Non-pigmented ciliary epithelial cell (primary cell): ENCODE results near the gene HTD2.
"Not testable (repeated sequence)": the region's sequence is repeated elsewhere in the genome, so short reads cannot be mapped to it uniquely, and the experiment has no call there.

Experiments used
- DNase-seq: peaks from one replicate; pipeline ENCODE4 v3.0.0-alpha.2; 2010; ENCODE audit warnings: low read depth

HTD2 gene

DNA sequence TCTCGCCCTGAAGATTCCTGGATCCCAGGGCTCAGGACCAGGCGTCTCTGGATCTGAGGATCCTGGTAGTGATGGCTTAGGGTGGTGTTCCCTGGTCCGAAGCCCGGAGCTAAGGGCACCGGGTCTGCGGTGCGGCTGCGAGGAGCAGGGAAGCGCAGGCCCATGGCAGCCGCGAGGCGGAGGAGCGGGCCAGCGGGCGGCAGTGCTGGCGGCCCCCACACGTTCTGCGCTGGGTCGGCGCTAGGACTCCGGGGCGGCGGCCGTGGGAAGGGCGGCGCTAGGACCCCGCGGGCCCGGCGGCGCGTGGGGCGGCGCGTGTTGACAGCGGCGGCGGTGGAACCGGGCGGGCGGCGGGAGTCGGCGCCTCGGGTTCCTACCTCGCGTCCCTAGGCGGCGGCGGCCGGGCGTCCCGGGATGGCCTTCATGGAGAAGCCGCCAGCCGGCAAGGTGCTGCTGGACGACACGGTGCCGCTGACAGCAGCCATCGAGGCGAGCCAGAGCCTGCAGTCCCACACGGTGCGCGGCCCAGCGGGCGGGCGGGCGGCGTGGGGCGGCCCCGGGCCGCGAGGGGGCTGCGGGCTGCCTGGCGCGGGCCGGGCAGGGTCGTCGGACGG is 26.4 kb downstream of the HTD2 start, which contains the start of gene PXK:
PXK (plus strand) TSS at position 318 of the 614 bp plus-strand sequence; CDS start at position 415, 97 bp downstream.
- DNase-seq: no peak

- no peak for DNase-seq
Measured at GRCh38 chr3:58333206-58334012, 27.1 kb downstream of the HTD2 start.

- no peak for DNase-seq
Measured at GRCh38 chr3:58334013-58334321, 27.6 kb downstream of the HTD2 start.

DNA sequence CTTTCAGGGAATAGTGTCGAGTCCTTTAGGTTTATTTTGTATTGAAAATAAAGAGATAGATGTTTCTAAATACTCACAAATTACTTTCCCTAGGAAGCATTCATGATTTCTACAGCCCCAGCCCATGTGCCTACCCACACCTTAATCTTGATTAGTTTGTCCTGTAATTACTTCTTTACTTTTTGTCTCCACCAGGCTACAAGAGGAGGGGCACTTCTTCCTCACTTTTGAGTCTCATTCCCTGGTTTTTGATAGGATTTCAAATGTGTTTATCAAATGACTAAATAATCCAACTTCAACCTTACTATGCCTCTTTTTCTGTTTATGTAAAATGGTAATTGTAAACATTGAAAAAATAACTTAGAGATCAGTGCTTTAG is 28.2 kb downstream of the HTD2 start:
- DNase-seq: no peak

- DNase-seq: no peak
Measured at GRCh38 chr3:58335652-58335947, 29.3 kb downstream of the HTD2 start.

DNA sequence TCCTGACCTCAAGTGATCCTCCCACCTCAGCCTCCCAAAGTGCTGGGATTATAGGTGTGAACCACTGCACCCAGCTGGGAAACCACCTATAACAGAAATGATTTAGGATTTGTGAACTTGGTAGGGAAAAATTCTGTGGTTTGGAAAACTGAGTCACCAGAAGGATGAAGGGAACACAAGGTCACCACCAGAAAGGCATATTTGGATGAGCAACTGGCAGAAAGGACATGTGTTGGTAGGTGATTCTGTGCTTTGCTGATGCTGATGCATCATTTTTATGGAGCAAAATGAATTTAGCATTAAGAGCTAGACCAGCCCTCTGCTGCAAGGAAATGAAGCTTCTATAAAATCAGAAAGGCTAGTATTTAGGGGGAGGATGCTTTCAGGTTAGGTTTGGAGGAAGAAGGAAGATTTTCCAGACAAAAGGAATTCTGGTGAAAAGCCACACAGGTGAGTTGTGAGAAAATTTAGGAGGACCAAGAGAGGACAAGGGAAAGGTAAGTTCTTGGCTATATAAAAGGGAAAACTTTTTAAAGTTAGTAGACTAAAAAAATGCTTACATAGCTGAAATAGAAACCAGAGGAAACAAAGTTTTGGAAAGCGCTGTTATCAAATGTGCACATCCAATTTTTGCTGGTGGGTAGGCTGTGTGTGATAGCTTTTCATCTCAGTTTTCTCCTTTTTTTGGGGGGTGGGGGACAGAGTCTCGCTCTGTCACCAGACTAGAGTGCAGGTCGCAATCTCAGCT is 30.0 kb downstream of the HTD2 start:
- DNase-seq: peak; percentile 42

GRCh38 chr3:58337190-58337589 is 30.9 kb downstream of the HTD2 start:
- no peak for DNase-seq

GRCh38 chr3:58339146-58339545 is 32.8 kb downstream of the HTD2 start:
- DNase-seq: not testable (repeated sequence)

GRCh38 chr3:58340594-58341244 is 34.4 kb downstream of the HTD2 start:
- no peak for DNase-seq

- no peak for DNase-seq
Measured at GRCh38 chr3:58341376-58341775, 35.1 kb downstream of the HTD2 start.

DNA sequence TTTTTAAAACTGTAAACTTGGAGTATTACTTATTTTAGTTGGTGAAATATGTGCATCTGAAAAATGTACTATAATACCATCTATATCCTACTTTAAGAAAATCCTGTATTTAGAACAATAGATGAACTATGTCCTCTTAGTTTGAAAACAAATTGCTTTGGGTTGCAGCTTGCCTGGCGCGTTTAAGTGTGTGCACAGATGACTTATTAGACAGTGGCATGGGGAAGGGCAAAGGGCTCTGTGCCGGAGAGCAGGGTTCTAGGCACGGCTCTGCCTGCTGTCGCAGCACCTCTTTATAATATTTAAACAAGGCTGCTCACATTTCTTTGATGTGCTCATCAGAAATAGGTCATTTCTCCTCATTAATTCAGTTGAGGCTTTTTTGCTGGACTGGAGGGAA is 36.4 kb downstream of the HTD2 start:
- DNase-seq: no peak

DNA sequence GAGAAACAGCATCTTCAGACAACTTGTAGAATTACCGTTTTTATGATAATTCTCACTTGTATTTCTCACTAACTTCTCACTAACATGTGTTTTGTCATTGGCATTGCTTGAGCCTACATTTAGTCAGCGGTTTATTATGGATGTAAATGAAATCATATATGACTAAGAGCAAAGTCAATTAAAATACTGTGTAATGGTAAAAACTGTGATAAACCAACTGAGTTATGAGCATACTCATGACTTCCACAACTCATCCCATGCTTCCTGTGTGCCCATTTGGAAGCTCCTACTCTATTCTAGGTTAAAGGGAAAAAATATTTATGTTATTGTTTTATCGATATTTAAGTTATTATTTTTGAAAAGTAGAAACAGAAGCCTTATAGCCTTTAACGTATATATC is 39.1 kb downstream of the HTD2 start:
- no peak for DNase-seq

DNA sequence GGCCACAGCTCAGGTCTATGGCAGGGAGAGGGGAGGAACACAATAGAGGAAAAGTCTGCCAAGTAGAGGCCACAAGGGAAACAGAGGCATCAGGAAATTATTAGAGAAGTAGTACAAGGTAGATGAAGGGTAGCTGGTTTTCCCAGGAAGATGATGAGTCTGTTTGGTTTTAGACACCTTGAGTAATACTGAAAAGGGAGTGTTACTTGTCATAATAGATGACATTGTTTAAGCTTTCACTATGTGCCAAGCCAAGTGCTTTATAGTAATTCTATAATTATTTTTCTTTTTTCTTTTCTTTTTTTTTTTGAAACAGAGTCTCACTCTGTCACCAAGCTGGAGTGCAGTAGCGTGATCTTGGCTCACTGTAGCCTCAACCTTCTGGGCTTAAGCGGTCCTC is 40.0 kb downstream of the HTD2 start:
- no peak for DNase-seq

DNA sequence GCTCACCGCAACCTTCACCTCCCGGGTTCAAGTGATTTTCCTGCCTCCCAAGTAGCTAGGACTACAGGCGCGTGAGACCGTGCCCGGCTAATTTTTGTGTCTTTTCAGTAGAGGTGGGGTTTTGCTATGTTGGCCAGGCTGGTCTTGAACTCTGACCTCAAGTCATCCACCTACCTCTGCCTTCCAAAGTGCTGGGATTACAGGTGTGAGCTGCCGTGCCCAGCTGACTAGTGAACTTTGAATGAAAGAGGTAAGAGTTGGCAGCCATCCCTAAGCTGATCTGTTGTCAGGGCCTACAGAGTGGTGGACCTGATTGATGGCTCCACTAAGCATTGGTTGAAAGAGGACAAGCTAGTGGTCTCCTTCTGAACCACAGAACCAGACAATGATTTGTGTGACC is 41.7 kb downstream of the HTD2 start:
- DNase-seq: no peak

GRCh38 chr3:58349792-58350626 is 43.7 kb downstream of the HTD2 start:
- no peak for DNase-seq

- DNase-seq: no peak
Measured at GRCh38 chr3:58350627-58351013, 44.3 kb downstream of the HTD2 start.

- DNase-seq: no peak
Measured at GRCh38 chr3:58351920-58352319, 45.6 kb downstream of the HTD2 start.

GRCh38 chr3:58352626-58353025 is 46.3 kb downstream of the HTD2 start:
- no peak for DNase-seq

GRCh38 chr3:58353722-58354553 is 47.6 kb downstream of the HTD2 start:
- DNase-seq: no peak

DNA sequence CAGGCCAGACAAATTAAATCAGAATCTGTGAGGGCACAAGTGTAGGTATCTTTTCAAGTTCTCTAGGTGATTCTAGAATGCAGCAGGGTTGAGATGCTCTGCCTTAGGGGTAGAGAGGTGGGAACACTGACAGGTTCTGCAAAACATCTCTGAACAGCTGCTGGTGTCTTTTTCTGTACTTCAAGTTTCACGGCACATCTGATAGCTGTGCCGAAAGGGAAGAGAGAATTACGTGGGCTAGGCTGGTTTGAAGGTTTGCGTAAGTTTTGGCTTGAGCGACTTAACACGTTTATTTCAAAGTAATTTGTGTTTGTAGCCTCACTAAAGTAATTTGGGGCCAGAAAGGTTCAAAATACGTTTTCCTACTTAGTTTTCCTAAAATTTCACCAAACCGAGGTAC is 48.9 kb downstream of the HTD2 start:
- no peak for DNase-seq

GRCh38 chr3:58356054-58356453 is 49.7 kb downstream of the HTD2 start:
- no peak for DNase-seq
